ENCODE measurements around the gene SNRNP25. TPM values are rescaled to one million over a fixed set of nuclear protein-coding genes. Genes with fewer than 3 reads are reported as not detected.

The SNRNP25 gene
- total and polyA plus RNA-seq, 4 donors = 10.3 to 30.9 (median 20.9) TPM

DNA sequence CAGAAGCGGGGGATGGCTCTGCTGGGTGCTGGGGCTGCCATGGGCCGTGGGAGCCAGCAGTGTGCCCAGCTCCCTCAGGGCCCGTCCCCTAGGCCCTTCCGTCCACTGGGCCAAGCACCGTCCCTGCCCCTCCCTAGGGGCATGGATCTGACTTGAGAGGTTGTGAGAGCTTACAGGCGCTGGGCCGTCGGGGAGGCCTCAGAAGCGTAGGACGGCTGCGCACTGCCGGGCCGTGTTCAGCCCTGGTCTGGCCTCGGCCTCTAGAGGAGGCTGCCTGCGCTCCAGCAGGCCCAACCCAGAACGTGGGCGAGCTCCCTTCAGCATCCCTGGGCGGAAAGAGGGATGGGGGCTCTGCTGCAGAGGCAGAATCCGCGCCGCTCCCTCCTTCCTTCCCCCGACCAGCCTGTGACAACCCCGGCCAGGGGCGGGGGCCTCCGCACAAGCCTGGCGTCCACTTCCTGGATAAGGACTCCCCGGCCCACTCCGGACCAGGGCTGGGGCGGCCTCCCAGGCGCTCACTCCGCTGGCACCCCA, 23.7 kb downstream of the SNRNP25 start:
- ATAC-seq (ENCODE audit: insufficient read depth, low FRiP score) = peak; percentile 44
- TF ChIP-seq, protein P1, sequence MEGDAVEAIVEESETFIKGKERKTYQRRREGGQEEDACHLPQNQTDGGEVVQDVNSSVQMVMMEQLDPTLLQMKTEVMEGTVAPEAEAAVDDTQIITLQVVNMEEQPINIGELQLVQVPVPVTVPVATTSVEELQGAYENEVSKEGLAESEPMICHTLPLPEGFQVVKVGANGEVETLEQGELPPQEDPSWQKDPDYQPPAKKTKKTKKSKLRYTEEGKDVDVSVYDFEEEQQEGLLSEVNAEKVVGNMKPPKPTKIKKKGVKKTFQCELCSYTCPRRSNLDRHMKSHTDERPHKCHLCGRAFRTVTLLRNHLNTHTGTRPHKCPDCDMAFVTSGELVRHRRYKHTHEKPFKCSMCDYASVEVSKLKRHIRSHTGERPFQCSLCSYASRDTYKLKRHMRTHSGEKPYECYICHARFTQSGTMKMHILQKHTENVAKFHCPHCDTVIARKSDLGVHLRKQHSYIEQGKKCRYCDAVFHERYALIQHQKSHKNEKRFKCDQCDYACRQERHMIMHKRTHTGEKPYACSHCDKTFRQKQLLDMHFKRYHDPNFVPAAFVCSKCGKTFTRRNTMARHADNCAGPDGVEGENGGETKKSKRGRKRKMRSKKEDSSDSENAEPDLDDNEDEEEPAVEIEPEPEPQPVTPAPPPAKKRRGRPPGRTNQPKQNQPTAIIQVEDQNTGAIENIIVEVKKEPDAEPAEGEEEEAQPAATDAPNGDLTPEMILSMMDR (IDR thresholded peaks at IDR 0.05; ENCODE audit: control extremely low read depth, extremely low read depth) = no peak
- Histone ChIP-seq H3K27me3 (ENCODE audit: control insufficient read depth in 3 of 3, insufficient read depth in 3 of 3, low read length in 2 of 3) (no peaks in the 10 kb centered on the region), H3K9me3 (ENCODE audit: control insufficient read depth in 4 of 4, insufficient read depth in 3 of 4, low read length in 3 of 4) (no peaks in the 10 kb centered on the region), H3K4me3 (peak overlapping the region; percentile 81), H3K27ac (ENCODE audit: low read depth in 1 of 2, low read length in 1 of 2) (peak overlapping the region; percentile 96 to 99), H3K9ac (ENCODE audit: insufficient read depth in 1 of 2, low read length in 2 of 2) (no peak overlapping the region), H3K36me3 (ENCODE audit: control insufficient read depth in 4 of 4, insufficient read depth in 4 of 4, low read length in 4 of 4) (peaks cover 0 to 10% (median 2%) of the 10 kb centered on the region in 4 donors), H3K4me1 (ENCODE audit: control insufficient read depth in 5 of 5, insufficient read depth in 5 of 5, low read length in 5 of 5) (peaks cover 9 to 47% (median 29%) of the 10 kb centered on the region in 5 donors)
- DNase-seq = peak; percentile 55 to 76 (median 56)
- 8 to 10% methylated on average over 27 to 31 of the region's 31 CpGs for WGBS, 2 donors

DNA sequence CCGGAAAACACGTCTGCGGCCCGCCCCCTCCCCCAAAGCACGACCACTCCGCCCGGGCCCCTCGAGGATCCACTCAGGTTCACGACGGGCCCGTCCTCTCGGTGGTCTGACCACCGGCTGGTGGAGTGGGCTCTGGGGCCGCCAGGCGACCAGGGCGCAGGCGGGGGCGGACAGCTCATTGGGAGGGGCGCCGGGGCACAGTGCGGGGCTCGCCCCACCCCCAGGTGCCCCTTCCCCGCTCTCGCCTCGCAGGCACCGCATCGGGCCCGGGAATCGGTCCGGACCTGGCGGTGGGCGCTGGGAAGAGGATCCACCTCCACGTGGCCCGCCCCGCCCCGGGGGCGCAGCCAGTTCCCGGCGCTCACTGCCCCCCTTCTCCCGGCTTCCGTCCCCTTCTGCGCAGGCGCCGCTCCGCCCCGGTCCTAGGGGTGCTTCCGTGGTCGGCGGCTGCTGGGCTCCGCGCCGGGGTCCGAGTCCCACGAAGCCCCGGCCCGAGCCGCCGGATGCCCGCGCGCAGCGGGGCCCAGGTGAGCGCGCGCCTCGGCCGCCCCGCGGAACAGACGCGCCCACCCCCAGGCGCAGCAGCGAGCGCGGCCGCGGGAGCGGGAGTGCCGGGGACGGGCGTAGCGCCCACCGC, 24.3 kb downstream of the SNRNP25 start, which contains the start of gene MPG:
MPG (plus strand) TSS at position 419 of the 637 bp plus-strand sequence; CDS start at position 504, 85 bp downstream.
- H3K9me3 ChIP-seq (ENCODE audit: control insufficient read depth in 4 of 4, insufficient read depth in 3 of 4, low read length in 3 of 4) = no peaks in the 10 kb centered on the region

DNA sequence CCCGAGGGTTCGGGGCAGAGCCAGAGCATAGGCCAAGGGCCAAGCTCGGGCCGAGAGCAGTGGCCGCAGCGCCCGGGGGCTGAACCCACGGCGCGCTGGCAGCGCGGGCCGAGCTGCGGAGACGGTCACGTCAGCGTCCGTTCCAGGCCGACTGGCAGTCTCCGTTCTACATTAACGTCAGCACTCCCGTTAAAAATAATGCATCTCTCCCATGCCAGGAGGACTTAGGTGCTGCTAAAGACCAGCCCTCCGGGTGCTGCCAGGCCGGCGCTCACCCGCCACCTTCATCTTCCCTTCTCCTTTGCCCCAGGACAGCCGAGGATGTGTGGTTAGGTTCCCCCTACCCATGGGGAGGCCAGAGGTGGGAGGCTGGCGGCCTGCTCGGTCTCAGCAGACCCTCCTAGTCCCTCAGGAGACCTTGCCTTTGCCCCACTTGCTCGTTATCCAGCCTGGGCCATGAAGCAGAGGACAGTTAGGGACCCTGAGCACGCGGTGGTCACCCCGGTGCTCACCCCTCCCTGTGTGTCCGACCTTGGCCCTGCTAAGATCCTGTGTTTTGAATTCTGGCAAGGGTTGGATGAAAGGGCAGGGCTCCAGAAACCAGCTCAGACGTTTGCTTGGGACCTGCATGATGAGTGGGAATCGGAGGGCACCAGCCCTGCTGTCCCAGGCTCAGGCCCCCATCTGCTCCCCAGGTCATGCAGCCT, 25.0 kb downstream of the SNRNP25 start:
- H3K27ac ChIP-seq (ENCODE audit: low read depth in 1 of 2, low read length in 1 of 2) = peak overlapping the region; percentile 96 to 99
- ATAC-seq (ENCODE audit: insufficient read depth, low FRiP score) (no peak), DNase-seq (peak in 1 of 3 donors; percentile 41)
- H3K9me3 ChIP-seq (ENCODE audit: control insufficient read depth in 4 of 4, insufficient read depth in 3 of 4, low read length in 3 of 4) = no peaks in the 10 kb centered on the region
- H3K4me1 ChIP-seq (ENCODE audit: control insufficient read depth in 5 of 5, insufficient read depth in 5 of 5, low read length in 5 of 5) = peaks cover 9 to 43% (median 23%) of the 10 kb centered on the region in 5 donors
- H3K36me3 ChIP-seq (ENCODE audit: control insufficient read depth in 4 of 4, insufficient read depth in 4 of 4, low read length in 4 of 4) = peaks cover 0 to 18% (median 2%) of the 10 kb centered on the region in 4 donors
- H3K9ac ChIP-seq (ENCODE audit: insufficient read depth in 1 of 2, low read length in 2 of 2) = peak overlapping the region in 1 of 2 donors; percentile 75
- 7 to 10% methylated on average over 34 to 36 of the region's 36 CpGs for WGBS, 2 donors
- H3K27me3 ChIP-seq (ENCODE audit: control insufficient read depth in 3 of 3, insufficient read depth in 3 of 3, low read length in 2 of 3) = no peaks in the 10 kb centered on the region
- peak overlapping the region; percentile 81 for H3K4me3 ChIP-seq
- TF ChIP-seq, protein P1 (IDR thresholded peaks at IDR 0.05; ENCODE audit: control extremely low read depth, extremely low read depth) = no peak

More for the DNA sequence above, 24.3 kb downstream of the SNRNP25 start, which contains the start of gene MPG:
- TF ChIP-seq, protein P1 (IDR thresholded peaks at IDR 0.05; ENCODE audit: control extremely low read depth, extremely low read depth) = no peak
- peaks cover 0 to 15% (median 2%) of the 10 kb centered on the region in 4 donors for H3K36me3 ChIP-seq (ENCODE audit: control insufficient read depth in 4 of 4, insufficient read depth in 4 of 4, low read length in 4 of 4)
- H3K4me1 ChIP-seq (ENCODE audit: control insufficient read depth in 5 of 5, insufficient read depth in 5 of 5, low read length in 5 of 5) = peaks cover 9 to 44% (median 26%) of the 10 kb centered on the region in 5 donors
- ATAC-seq (ENCODE audit: insufficient read depth, low FRiP score) = peak; percentile 82
- 0 to 1% methylated on average over 46 to 83 of the region's 83 CpGs for WGBS, 2 donors
- H3K27me3 ChIP-seq (ENCODE audit: control insufficient read depth in 3 of 3, insufficient read depth in 3 of 3, low read length in 2 of 3) = no peaks in the 10 kb centered on the region
- peak within 1 kb of the TSS; percentile 96 to 99 for H3K27ac ChIP-seq (ENCODE audit: low read depth in 1 of 2, low read length in 1 of 2)
- peak within 1 kb of the TSS in 1 of 2 donors; percentile 75 for H3K9ac ChIP-seq (ENCODE audit: insufficient read depth in 1 of 2, low read length in 2 of 2)
- peak; percentile 82 to 88 (median 85) for DNase-seq
- H3K4me3 ChIP-seq = peak within 1 kb of the TSS; percentile 81
